GM18507 (cell line): ENCODE measurements around the gene SMIM41.

Experiments used
- DNase-seq: peaks from one replicate; pipeline ENCODE4 v3.0.0; 2011; ENCODE audit warnings: low read depth; ENCODE audit not compliant: insufficient read length; ENCODE audit errors: extremely low spot score
- FAIRE-seq: peaks from 2 replicates; lab custom pipeline; 2011; peaks lifted over from hg19 to GRCh38; lab: Jason Lieb, UNC

The SMIM41 gene

GRCh38 chr12:52062167-52063081 lies 17.1 kb upstream of the SMIM41 start:
- DNase-seq: no peak

DNA sequence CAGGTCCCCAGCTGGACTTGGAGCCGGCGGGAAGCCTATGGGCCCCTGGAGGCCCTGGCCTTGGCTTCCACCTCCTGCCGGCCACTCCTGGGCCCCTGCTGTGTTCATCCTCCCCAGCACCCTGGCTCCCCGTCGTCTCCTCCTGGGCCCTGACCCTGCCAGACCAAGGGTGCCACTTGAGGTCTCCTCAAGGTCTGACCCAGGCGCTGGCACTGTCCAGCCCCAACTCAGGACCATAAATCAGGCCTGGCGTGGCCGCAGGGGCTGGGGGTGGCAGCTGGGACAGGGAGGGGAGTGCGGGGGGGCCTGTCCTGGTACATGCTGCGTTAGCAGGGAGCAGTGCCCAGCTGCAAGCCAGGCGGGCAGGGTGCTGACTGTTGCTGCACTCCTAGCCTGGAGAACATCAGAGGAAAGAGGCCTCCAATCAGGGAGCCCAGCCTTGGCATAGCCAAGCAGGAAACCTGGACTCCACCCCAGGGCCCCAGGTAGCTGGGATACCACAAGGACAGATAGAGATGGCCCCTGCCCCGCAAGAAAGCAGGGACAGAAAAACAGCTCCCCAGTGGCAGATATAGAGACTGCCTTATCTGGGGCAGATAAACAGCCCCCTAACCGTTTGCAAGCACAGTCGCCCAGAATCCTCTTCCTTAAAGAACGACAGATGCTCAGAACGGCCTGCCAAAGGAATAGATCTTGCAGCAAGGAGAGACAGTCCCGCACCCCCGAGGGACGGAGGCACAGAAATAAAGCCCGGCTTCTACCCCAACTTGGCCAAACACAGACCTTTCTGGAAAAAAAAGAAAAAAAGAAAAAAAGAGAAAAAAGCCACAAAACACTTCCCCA lies 16.2 kb upstream of the SMIM41 start:
- no peak for FAIRE-seq
- no peak for DNase-seq

More at GRCh38 chr12:52062167-52063081, 17.1 kb upstream of the SMIM41 start:
- FAIRE-seq: no peak

- FAIRE-seq (no peak), DNase-seq (no peak)
Measured at GRCh38 chr12:52063981-52064649, 15.4 kb upstream of the SMIM41 start.

DNA sequence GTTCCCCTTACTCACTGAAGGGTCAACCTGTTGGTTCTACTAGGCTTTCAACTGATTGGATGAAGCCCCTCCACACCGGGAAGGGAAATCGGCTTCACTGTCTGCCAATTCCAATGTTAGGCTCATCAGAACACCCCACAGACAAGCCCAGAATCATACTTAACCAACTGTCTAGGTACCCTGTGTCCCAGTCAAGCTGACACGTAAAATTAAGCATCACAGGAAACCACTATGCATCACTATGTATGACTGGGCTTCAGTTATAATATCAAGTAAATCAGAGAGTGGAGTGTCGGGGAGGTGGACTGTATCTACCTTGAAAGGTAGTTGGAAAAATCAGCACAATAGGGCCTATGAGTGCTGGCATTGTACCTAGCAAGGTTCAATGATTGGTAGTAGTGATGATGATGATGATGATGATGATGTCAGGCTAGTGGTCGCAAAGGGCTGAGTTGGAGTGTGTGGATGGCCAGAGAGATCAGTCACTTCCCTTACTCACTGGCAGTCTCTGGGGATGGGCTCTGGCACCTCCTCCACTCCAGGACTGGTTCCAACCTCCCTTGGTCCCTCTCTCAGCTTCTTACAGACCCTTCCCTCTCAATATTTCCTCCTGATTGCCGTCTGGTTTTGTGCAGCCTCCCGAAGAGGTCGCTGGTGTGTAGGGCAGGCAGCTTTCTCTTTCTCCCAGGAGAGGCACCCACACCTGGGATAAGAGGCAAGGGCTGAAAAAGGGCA lies 13.0 kb upstream of the SMIM41 start:
- DNase-seq (no peak), FAIRE-seq (no peak)

- FAIRE-seq: no peak
- no peak for DNase-seq
Measured at GRCh38 chr12:52067081-52067374, 12.5 kb upstream of the SMIM41 start.

GRCh38 chr12:52069327-52070184 lies 9.9 kb upstream of the SMIM41 start, which contains the start of gene ATG101:
ATG101 (plus strand) TSS chr12:52069978; CDS start chr12:52073651, 3,673 bp downstream.
- FAIRE-seq: peak; percentile 97
- DNase-seq: peak; percentile 94

- peak; percentile 35 for FAIRE-seq
- no peak for DNase-seq
Measured at GRCh38 chr12:52070185-52070925, 9.1 kb upstream of the SMIM41 start.

DNA sequence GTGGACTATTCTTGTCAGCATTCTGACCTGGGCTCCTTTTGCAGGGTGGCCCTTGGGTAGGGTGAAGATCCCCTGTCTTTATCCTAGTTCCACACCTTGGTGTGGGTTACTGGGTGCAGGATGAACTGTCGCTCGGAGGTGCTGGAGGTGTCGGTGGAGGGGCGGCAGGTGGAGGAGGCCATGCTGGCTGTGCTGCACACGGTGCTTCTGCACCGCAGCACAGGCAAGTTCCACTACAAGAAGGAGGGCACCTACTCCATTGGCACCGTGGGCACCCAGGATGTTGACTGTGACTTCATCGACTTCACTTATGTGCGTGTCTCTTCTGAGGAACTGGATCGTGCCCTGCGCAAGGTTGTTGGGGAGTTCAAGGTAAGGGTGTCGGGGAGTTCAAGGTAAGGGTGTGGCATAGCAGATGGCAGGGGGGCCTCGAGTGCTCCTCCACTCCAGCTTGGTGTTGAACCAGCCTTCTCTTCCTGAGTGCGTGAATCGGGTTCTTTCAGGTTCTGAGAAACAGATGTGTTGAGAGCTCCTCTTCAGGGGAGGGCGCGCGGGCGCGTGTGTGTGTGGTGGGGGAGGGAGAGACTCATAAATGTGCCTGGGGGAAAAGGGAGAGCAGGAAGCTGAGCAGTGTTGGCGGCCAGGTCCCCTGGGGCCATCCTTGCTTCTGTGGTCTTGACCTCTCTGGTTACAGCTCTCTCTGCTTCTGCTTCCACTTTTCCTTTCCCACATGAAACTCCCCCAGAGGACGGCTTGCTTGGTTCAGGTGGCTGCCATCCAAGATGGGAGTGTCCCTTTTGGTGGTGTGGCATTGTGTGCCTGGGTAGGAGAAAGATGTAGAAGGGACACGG lies 5.7 kb upstream of the SMIM41 start:
- DNase-seq: no peak
- peak; percentile 80 for FAIRE-seq

- no peak for FAIRE-seq
- DNase-seq: no peak
Measured at GRCh38 chr12:52074971-52075724, 4.4 kb upstream of the SMIM41 start.

- no peak for DNase-seq
- no peak for FAIRE-seq
Measured at GRCh38 chr12:52076811-52077210, 2.7 kb upstream of the SMIM41 start.

- FAIRE-seq: no peak
- no peak for DNase-seq
Measured at GRCh38 chr12:52078276-52078675, 1.2 kb upstream of the SMIM41 start.

GRCh38 chr12:52080403-52081251 lies 1.1 kb downstream of the SMIM41 start:
- FAIRE-seq: no peak
- DNase-seq: no peak

DNA sequence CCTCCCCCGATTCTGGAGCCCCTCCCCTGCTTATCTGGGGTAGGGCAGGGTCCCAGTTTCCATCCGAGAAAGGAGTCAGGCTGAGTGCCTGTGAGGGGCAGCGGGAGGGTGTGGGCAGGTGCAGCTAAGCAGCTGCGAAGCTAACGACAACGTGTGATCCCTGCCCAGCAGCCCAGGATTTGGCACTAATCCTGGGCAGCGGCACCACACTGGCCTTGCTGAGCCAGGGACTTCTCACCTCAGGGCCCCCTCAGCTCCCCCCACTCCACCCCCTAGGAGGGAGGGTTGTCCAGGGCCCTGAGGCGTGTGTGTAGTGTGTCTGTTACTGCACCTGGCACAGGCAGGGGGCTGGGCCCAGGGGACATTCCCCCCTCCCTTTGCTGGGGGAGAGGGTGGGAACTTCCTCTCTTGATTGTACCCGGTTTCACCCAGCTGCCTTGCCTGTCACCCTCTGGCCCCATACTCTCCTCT lies 1.8 kb downstream of the SMIM41 start:
- no peak for DNase-seq

GRCh38 chr12:52082026-52082668 lies 2.6 kb downstream of the SMIM41 start:
- DNase-seq (no peak), FAIRE-seq (no peak)

More for the DNA sequence above, 1.8 kb downstream of the SMIM41 start:
- peak; percentile 74 for FAIRE-seq

- FAIRE-seq: no peak
Measured at GRCh38 chr12:52082669-52082987, 3.1 kb downstream of the SMIM41 start.

More at GRCh38 chr12:52082669-52082987, 3.1 kb downstream of the SMIM41 start:
- DNase-seq: no peak
